NAMALWA (cell line): ENCODE results near the gene TEN1.
A peak's percentile ranks its signal among the peaks of the same experiment; 100 is the strongest.

Experiments used
- DNase-seq: peaks from one replicate; pipeline ENCODE4 v3.0.0-alpha.2; 2015; ENCODE audit warnings: low spot score

Gene TEN1

DNA sequence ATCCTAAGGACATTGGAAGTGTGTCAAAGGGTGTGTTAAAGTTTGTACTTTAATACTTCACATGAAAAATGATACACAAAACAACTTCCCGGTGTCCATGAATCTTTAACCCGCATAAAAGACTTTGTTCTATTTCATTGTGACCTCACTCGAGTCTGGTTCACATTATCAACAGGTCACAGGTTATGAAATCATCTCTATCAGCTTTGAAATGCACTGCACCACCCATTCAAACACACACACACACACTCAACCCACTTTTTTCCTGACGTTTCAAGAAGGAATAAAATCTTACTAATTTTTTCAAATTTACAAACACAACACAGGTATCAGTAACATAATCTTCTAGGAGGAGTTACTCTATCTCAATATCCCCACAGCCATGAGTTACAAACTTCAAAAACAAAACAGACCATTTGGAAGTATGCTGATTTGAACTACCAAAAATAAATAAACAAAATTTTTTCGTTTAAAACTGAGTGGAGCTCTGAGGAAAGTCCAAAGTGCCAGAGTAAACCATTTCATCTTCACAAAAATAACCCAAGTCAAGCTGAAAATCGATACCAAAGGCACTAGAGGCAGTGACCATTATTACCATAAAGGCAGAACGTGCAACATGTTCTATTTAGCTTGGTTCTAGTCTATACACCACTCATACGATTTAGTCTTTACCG is 2.7 kb upstream of the TEN1 start:
- DNase-seq: no peak

DNA sequence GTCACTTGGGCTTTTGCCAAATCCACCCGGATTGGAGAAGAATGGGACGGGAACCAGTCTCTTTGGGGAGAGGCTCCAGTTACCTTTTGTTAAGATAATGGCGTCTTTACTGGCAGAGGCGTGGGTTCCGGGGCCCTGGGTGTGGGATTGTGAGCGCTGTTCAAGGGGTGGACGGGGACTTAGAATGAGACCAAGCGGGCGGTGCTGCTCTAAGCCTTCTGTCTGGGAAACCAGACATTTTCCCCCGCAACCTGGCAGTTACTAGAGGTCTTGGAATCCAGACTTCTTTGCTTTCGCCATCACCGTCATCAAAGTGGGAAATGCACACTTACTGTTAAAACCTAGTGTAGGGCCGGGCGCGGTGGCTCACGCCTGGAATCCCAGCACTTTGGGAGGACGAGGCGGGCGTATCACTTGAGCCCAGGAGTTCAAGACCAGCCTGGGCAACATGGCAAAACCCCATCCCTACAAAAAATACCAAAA is 706 bp downstream of the TEN1 start:
- DNase-seq: no peak

DNA sequence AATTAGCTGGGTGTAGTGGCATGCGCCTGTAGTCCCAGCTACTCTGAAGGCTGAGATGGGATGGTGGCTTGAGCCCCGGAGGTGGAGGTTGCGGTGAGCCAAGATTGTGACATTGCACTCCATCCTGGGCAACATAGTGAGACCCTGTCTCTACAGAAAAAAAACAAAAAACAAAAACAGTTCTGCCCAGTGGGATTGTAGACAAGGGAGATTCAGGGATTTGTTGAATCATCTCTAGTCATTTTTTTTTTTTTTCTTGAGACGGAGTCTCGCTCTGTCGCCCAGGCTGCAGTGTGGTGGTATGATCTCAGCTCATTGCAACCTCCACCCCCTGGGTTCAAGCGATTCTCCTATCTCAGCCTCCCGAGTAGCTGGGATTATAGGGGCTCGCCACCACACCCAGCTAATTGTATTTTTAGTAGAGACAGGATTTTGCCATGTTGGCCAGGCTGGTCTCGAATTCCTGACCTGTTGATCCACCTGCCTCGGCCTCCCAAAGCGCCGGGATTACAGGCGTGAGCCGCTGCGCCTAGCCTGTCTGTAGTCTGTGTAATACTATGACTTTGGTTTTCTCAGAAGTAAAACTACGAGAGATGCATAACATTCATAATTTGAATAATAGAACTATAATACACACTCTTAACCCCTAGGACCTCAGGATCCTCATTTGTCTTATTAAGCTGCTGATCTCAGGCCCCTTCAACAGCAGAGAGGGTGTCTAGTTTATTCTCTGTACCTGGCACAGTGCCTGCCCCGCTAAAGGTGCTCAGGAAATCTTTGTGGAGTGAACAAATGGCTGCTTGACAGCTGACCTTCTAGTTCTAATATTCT is 1.4 kb downstream of the TEN1 start:
- DNase-seq: no peak

DNA sequence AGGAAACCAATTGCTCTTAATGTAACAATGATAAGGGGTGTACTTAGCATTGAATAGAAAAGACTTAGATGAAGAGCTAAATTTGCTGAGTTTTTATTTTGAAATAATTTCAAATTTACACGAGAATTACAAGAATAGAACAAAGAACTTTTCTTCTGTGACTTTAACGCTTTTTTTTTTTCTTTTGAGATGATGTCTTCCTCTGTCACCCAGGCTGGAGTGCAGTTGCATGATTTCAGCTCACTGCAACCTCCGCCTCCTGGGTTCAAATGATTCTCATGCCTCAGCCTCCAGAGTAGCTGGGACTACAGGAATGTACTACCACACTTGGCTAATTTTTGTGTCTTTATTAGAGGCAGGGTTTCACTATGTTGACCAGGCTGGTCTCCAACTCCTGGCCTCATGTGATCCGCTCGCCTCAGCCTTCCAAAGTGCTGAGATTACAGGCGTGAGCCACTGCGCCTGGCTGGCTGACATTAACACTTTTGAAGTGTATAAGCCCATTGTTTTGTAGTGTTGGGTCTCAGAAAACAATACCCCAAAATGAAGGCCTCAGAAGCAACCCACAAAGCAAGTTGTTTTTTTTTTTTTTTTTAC is 2.1 kb downstream of the TEN1 start:
- no peak for DNase-seq

DNA sequence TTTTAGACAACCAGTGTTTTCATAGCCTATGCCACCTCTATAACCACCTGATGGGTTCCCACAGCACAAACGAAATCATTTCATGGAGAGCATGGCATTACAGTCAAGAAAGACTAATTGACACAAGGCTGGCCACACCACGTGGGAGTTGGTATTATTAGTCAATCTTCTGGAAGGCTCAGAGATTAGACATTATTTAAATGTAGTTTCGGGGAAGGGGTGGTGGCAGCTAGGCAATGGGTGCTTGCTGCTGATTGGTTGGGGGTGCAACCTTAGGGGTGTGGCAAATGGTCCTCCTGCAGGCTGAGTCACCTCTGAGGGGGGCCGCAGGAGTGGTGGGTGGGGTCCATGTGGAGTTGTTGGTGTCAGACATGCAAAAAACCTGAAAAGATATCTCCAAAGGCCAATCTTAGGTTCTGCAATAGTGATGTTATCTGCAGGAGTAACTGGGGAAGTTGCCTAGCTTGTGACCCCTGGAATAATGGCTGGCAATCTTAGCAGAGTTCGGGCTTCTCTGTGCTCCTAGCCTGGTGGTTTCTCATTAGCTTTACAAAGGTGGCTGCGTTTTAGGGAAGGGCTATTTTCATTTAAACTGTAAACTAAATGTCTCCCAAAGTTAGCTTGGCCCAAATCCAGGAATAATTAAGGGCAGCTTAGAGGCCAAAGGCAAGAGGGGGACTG is 4.6 kb downstream of the TEN1 start:
- no peak for DNase-seq

DNA sequence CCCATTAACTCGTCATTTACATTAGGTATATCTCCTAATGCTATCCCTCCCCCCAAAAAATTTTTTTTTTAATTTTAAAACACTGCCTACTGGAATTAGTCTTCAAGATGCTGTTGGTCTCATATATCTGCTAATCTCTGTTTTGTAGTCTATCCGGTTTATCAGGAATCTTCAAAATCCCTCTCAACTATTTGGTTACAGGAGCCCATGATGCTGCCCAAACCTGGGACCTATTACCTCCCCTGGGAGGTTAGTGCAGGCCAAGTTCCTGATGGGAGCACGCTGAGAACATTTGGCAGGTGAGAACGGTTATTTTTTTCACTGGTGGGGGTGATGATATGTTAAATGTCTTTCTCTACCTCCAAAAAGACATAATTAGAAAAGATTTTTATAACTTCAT is 6.9 kb downstream of the TEN1 start:
- no peak for DNase-seq

DNA sequence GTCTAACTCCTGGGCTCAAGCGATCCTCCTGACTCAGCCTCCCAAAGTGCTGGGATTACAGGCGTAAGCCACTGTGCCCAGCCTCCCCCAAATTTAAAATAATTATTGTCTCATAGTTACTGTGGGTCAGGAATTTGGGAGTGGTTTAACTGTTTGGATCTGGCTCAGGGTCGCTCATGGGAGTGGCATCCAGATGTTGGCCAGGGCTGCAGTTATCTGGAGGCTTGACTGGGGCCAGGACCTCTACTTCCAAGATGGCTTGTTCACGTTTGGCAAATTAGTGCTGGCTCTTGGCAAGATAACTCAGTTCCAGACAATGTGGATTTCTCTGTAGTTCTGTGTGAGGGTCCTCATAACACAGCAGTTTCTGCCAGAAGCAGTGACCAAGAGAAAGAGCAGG is 8.0 kb downstream of the TEN1 start:
- DNase-seq: no peak

DNA sequence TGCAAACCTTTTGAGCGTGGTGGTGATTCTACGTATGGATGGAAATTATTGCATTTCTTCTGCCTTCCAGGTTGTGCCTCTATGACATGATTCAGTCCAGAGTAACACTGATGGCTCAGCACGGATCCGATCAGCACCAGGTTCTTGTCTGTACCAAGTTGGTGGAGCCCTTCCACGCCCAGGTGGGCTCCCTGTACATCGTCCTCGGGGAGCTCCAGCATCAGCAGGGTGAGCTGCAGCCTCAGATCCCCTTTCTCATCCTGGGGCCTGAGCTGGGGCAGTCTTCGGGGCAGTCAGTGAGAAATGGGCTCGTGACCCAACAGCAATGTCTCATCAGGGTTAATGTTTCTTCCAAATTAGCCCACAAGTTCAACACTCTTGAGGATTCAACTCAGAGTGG is 12.4 kb downstream of the TEN1 start:
- DNase-seq: no peak

DNA sequence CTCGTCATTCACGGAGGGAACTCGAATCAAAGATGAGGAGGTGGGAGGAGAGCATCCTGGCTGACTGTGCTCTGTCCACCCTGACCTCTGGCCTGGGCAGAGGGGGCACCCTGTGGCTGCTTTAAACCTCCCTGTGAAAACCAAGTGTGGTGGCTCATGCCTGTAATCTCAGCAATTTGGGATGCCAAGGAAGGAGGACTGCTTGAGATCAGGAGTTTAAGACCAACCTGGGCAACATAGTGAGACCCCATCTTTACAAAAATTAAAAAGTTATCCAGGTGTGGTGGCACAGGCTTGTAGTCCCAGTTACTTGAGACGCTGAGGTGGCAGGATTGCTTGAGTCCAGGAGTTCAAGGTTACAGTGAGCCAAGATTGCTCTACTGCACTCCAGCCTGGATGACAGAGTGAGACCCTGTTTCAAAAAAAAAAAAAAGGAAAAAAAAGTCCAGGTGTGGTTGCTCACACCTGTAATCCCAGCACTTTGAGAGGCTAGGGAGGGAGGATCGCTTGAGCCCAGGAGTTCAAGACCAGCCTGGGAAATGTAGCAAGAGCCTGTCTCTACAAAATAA is 15.8 kb downstream of the TEN1 start:
- DNase-seq: no peak

DNA sequence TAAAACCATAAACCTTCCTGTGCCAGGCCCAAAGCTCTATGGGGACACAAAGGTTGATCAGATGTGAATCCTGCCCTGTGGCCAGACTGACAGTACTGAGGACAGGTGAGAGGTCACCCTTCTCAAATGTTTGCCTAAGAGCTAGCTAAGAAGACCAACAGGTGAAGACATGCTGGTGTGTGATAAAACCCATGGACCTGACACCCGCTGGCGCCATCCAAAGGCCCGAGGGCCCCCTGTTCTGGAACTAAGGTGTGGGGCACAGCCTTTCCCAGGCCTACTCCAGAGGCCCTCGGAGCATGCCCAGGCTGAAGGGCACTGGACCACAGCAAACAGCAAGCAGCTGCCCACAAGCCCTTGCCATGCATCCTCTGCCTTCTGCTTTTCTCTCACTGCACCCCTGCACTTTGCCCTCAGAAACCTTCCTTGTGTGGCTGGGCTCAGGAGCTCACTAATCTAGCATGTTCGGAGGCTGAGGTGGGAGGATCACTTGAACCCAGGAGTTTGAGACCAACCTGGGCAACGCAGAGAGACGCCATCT is 16.4 kb downstream of the TEN1 start:
- DNase-seq: no peak

DNA sequence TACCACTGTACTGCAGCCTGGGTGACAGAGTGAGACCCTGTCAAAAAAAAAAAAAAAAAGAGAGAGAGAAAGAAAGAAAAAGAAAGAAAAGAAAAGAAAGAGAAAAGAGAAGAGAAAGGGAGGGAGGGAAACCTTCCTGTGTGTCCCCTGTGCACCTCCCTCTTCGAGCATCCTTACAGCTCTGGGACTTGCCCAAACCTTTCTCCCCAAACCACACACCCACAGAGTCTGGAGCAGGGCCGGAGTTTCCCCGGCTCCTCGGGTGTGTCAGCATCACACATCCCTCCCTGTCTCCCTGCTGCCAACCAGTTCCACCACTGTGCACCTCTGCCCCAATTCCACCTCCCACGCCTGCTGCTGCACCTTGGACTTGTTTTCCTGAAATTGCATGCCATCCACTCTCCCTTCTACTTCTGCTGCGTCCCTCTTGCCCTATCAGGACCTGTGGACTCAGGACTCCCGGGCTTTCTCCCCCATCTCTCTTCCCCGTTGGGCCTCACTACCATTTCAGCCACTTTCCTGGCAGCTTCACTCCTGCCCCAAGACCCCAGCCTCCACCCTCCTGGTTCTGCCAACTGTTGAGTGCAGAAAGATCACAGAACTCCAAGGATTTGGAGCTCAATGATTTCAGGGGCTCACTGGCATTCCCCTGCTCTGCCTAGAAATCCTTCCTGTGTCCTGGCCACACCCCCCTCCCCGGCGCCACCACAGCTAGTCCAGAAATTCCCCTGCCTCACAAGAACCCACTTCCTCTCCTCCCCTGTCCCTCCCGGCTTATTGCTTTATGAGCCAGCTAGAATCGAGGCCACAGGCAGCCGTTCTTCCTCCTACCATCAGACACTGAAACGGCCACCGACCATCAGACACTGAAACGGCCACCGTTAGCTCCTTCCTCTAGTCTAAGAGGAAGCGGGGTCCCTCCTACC is 17.9 kb downstream of the TEN1 start:
- DNase-seq: no peak

DNA sequence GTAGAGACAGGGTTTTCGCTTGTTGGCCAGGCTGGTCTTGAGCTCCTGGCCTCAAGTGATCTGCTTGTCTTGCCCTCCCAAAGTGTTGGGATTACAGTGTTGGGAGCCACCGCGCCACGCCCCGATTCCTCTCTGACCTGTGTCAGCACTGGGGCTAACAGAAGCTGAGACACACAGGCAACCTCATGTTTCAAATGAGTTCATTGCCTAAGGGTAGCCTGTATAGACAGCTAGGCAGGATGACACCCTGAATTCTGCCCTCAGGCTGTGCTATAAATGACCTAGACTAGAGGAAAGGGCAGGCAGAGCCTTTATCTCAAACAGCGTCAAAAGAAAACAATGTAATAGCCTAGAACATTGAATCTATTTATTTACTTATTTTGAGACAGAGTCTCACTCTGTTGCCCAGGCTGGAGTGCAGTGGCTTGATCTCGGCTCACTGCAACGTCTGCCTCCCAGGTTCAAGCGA is 19.3 kb downstream of the TEN1 start:
- no peak for DNase-seq

DNA sequence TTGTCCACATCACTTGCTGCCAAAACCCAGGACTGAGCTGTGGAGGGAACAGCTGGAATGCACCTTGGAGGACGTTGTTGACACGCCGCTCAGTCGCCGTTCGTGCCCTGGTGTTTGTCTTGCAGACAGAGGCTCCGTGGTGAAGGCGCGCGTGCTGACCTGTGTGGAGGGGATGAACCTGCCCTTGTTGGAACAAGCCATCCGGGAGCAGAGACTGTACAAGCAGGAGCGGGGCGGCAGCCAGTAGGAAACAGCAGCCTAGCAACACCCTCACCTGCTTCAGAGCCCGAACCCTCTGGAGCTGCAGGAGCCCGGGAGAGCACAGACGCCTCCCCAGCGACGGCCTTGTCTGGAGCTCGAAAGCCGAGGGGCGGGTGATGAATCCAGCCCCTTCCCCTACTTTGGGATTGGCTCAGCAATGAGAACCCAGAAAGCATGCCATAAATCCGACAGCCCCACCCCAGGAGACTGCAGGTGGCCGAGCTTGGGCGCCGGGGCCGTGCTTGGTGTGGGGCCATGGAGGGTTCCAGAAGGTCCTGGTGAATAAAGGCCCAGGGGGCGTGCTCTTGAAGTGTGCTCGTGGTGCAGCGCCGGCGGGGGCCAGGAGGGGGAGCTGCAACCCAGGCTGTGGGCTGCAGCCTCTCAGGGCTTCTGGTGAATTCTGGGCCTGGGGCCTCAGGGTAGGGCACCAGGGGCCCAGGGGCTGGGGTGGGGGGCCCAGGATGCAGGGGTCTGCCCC is 21.1 kb downstream of the TEN1 start:
- DNase-seq: peak; percentile 70

DNA sequence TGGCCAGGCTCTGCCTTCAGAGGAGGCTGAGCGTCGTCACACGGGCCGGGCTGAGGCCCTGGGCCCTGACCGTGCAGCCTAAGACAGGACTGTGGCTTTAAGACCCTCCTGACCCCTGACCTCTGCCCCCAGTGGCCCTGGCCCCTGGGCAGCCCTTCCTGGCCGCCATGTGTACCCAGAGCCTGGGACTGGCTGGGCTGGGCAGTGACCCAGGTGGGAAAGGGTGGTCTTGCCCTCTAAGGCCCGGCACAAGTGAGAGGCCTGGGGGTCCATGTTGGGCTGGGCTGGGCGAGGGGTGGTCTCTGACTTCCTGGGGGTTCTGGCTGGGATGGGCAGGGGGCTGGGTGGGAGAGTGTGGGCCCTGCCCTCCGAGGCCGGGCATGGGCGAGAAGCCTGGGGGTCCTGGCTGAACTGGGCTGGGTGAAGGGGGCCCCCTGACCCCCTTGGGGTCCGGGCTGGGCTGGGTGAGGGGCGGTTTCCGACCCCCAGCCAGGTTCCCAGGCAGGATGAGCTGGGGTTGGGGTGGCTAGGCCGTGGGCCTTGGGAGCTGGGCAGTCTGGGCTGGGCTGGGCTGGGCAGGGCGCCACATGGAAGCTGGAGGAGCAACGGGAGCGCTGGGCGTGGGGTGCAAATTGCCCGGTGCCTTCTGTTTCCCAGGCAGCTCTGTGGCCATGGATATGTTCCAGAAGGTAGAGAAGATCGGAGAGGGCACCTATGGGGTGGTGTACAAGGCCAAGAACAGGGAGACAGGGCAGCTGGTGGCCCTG is 21.9 kb downstream of the TEN1 start, which contains the start of gene CDK3:
TSS of gene CDK3 (plus strand) at position 101 of the 767 bp plus-strand sequence. CDS start at position 672, 571 bp downstream.
- no peak for DNase-seq

DNA sequence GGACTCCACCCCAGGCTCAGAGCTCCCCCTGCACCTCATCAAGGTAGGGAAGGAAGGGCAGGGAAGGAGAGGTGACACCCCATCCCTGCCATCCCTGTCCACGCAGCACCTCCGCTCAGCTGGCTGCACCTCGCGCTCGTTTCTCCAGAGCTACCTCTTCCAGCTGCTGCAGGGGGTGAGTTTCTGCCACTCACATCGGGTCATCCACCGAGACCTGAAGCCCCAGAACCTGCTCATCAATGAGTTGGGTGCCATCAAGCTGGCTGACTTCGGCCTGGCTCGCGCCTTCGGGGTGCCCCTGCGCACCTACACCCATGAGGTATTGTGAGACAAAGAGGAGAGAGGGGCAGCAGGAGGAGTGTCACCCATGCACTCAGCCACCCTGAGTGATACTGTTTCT is 23.1 kb downstream of the TEN1 start:
- no peak for DNase-seq

DNA sequence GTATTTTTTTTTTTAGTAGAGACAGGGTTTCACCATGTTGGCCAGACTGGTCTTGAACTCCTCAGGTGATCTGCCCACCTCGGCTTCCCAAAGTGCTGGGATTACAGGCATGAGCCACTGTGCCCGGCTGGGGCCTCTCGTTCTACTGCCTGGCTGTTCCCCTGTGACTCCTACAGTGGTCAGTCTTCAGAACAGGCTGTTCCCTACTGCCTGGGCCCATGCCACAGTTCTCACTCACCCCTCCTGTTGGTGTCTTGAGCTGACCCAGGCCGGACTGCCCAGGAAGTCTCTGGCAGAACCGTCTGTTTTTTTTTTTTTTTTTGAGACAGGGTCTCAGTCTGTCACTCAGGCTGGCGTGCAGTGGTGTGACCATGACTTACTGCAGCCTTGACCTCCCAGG is 24.9 kb downstream of the TEN1 start:
- DNase-seq: no peak

DNA sequence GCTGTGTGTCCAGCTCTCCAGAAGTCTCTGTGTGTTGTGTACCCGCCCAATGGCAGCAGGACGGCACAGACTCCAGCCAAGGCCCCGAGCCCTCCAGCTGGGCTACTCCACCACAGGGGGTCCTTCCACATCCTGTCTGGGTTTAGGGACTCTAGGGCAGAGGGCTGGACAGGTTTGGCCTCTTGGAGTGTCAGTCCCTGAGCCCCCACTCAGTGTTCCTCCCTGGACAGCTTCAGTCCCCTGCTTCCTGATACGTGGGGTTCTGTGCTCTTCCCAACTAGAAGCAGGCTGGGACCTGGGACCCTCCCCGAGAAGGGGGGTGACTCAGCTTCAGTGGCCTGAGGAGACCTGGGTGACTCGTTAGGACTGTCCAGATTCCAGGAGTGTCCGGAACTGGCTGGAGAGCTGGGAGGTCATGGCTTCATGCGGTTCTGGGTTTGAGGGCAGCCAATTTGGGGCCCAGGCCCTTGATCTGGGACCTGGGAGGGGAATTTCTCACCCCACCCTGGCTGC is 25.8 kb downstream of the TEN1 start:
- DNase-seq: no peak

DNA sequence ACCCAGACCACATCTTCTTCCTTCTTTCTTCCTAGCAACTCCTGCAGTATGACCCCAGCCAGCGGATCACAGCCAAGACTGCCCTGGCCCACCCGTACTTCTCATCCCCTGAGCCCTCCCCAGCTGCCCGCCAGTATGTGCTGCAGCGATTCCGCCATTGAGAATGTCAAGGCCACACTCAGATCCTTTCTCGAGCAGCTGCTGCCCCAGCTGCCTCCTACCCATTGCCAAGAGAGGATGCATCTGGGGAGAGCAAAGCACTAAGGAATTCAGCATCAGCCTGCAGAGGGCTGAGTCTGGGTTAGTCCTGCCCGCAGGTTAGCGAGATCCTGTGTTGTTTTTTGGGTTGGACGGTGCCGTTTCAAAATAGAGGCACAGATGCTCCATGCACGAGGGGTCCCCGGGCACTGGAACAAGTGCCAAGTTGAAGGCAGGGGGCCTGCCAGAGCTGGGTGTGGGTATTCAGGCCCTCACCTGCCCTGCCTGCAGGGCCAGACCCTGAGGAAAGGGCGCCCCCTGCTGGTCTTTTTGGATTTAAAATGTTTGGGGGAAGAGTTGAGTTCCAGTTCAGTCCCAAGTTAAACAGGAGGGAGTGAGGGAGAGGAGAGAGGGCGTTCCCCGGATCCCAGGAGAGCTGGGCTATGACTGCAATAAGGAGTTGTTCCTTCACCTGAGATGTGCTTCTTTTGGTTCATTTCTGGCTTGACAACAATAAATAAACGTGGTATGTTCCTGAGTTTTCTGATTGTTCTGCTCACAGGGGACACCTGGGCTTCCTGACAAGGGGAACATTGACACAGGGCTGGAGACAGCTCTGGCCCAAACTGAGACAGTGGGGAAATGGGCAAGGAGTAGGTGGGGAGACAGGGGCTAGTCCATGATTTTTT is 26.5 kb downstream of the TEN1 start:
- DNase-seq: peak; percentile 84
